HL-60 (cell line): Measurements from ENCODE around the gene MIB1.

Experiments used
- CTCF ChIP-seq: IDR thresholded peaks from one replicate; pipeline ENCODE4 v1.5.1; 2011; ENCODE audit warnings: low read length, control low read depth, inconsistent platforms; ENCODE audit not compliant: insufficient read depth
- GABPA ChIP-seq: IDR thresholded peaks from 2 replicates; pipeline ENCODE4 v1.6.1; 2012; ENCODE audit warnings: low read depth
- POLR2AphosphoS5 ChIP-seq: IDR thresholded peaks from 2 replicates; pipeline ENCODE4 v1.6.1; 2012; ENCODE audit warnings: low read depth
- REST ChIP-seq: IDR thresholded peaks from 2 replicates; pipeline ENCODE4 v1.6.1; 2012; ENCODE audit warnings: low read depth; ENCODE audit not compliant: insufficient replicate concordance
- SPI1 ChIP-seq: IDR thresholded peaks from 2 replicates; pipeline ENCODE4 v1.6.1; 2012; ENCODE audit warnings: low read depth, mild to moderate bottlenecking, borderline replicate concordance

GRCh38 chr18:21855432-21855831, 114.8 kb downstream of the MIB1 start:
- TF ChIP-seq POLR2AphosphoS5 = no peak
- no peak for TF ChIP-seq CTCF
- no peak for TF ChIP-seq SPI1
- no peak for TF ChIP-seq REST
- TF ChIP-seq GABPA = no peak
